Cardiac septum (tissue), 1 donor: Measurements from ENCODE around the gene TMOD1. TPM values are rescaled to one million over a fixed set of nuclear protein-coding genes. Genes with fewer than 3 reads are reported as not detected.
"Not testable (repeated sequence)": the region's sequence is repeated elsewhere in the genome, so short reads cannot be mapped to it uniquely, and the experiment has no call there.

Source experiments
- DNase-seq: peaks from one replicate; pipeline ENCODE4 v3.0.0-alpha.2; 2020; ENCODE audit warnings: low spot score
- intact Hi-C: fragments of 100-400 bp; cut with DNase I; formaldehyde crosslinking; loops from one replicate; pipeline ENCODE4 v1.14.0; 2022
- long read RNA-seq: library from polyadenylated mRNA; unstranded; transcript quantifications from one replicate; pipeline ENCODE4 v2.0.0, GENCODE V29; 2021
- total RNA-seq: library from RNA; stranded (reverse); fragmentation: NEBNext Ultra II Directional; extraction: Animal tissue kit (Norgen Biotek cat#: 25700); gene quantifications from one replicate; pipeline ENCODE4 v1.2.1, GENCODE V29; 2021
- donor health status: DM: no; HTN: no; CAD: no.

The TMOD1 gene
- total RNA-seq: 151 TPM
- long read RNA-seq, transcript TMOD1-201 (10 exons, 3,343 nt): major isoform, 295 of 436 reads
- long read RNA-seq, partial matches to known transcripts: 110 of 436 reads
- long read RNA-seq, other reads (novel, unspliced or antisense): 31 of 436 reads

DNA sequence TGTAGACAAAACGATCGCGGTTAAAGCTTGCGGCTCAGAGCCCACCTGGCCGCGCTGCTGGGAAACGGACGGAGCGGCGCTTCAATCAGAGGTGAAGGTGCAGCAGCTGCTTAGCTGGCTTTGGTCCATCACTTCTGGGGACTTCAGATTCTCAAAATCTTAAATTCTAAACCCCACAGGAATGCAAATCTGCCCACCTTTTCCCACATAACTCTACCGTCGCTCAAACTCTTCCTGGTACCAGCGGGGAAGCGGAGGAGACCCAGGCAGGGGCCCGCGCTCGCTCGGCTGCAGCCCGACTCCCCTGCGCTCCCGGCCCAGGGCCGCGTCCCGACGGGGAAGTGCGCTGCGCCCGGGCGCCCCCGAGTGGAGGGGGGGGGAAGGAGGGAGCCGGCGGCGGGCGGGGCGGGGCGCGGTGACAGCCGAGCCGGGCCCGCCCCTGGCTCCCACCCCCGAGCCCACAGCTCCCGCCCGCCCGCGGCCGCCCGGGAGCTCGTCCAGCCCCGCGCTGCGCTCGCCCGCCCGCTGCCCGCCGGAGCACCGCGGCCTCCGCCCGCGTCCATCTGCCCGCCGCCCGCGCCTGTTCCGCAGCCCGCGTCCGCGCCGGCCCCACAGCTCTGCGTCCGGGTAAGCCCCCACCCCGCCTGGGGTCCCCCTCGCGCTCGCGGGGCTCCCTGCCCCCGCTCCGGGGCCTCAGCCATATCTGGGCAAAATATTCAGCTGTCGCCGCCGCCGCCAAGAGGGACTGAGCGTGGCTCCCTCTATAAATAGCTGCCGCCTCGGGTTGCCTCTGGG lies at the start of gene TMOD1:
TMOD1 (plus strand) TSS at position 490 of the 795 bp plus-strand sequence. CDS start 22,523 bp downstream, outside the sequence.
- intact Hi-C loops: loop anchor here (2.0 to 5.0 kb wide), 2 partner anchors 33 to 89 kb away; partner anchors contain the start of gene TDRD7
- peak; percentile 89 for DNase-seq

DNA sequence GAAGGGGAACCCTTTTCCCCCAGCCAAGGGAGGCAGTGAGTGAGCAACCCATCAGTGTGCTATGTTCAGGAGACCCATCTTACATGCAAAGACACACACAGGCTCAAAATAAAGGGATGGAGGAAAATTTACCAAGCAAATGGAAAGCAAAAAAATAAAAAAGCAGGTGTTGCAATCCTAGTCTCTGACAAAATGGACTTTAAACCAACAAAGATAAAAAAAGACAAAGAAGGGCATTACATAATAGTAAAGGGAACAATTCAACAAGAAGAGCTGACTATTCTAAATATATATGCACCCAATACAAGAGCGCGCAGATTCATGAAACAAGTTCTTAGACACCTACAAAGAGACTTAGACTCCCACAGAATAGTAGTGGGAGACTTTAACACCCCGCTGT lies 47.9 kb upstream of the TMOD1 start:
- intact Hi-C loops, DNase-seq: not testable (repeated sequence)

DNA sequence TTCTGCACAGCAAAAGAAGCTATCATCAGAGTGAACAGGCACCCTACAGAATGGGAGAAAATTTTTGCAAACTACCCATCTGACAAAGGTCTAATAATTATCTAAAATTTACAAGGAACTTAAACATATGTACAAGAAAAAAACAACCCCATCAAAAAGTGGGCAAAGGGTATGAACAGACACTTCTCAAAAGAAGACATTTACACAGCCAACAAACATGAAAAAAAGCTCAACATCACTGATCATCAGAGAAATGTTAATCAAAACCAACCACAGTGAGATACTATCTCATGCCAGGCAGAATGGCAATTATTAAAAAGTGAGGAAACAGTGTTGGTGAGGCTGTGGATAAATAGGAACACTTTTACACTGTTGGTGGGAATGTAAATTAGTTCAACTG lies 44.6 kb upstream of the TMOD1 start:
- DNase-seq, intact Hi-C loops: not testable (repeated sequence)

DNA sequence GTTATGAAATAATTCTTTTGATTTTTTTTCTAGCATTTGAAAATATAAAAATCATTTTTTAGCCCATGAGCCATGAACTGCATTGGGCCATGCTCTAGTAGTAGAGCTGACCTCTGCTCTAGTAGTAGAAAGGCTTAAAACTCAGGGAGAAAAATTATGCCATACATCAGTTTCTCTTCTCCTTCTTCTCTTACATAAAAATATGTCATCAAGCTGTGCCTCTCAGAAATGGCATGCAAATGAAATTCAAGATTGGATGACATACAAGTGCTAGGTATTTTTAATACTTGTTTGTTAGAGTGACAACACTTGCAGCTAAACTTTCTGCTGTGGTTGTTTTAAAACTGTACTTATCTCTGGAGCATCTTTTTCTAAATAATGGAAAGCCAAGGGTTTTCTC lies 42.1 kb upstream of the TMOD1 start:
- no peak for DNase-seq
- intact Hi-C loops: no loop called here

DNA sequence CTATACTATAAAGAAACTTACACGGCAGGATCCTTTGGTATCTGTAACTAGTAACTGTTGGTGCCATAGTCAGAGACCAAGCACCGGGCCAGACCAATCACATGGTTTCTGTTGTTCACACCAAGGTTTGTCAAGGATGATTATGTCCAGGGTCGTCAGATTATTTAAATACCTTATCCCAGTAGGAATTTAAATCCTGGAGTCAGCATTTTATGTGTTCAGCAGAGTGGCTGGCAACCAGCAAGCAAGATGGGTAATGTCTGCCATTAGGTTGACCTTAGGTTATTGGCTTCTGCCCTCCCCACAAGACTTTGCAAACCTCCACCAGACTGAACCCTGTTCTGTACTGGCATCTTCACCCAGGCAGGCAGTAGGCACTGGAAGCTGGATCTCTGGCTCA lies 39.3 kb upstream of the TMOD1 start:
- intact Hi-C loops: no loop called here
- no peak for DNase-seq

DNA sequence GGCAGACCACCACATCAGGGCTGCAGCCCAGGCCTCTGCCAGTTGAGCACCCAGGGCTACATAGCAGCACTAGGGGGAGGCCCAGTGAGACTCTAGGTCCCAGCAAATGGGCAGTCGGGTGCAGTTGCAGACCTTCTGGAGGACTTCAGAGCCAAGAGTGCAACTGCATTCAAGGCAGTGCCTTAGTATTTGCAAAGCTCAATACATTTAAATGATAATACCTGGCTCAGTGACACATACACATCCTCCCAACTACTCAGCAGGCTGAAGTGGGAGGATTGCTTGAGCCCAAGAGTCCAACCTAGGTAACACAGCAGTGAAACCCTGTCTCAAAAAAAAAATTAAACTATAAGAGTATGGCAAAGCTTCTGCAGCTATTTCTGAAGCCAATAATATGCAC lies 38.6 kb upstream of the TMOD1 start:
- intact Hi-C loops: no loop called here
- DNase-seq: no peak

DNA sequence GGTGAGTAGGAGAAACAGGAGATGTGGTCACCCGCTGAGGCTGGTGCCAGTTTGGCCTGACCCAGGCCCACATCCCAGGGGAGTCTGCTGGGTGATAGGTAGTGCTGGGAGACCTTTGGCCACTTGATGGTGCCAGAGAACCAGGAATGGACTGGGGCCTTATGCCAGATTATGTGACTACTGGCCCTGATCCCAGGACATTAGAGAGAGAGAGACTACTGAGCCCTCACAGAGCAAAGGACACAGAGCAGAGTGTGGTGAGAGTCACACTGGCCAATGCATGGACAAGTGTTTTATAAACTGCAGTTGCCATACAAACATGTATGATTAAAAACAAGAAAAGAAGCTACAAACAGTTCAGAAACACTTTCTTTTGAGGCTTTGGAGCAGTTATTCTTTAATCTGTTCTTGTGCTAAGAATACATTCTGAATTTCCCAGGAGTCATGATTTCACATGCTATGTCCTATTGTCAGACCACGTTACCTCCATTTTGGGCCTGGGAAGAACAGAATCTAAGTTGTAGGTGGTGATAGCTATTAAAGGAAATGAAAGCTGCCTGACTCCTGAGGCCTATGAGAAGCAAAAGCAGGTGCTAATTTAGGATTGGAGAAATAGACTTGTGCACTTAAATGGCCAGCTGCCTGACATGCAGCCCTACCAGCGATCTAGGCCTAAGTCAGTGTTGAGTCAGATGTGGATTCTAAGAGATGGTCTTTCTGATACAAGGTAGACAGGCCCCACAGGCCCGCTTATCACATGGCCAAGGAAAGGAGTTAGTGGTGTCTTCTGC lies 32.6 kb upstream of the TMOD1 start:
- intact Hi-C loops: loop anchor here (1.0 to 2.0 kb wide), 3 partner anchors 32 to 146 kb away; partner anchors contain the start of gene TMOD1
- DNase-seq: peak; percentile 80

DNA sequence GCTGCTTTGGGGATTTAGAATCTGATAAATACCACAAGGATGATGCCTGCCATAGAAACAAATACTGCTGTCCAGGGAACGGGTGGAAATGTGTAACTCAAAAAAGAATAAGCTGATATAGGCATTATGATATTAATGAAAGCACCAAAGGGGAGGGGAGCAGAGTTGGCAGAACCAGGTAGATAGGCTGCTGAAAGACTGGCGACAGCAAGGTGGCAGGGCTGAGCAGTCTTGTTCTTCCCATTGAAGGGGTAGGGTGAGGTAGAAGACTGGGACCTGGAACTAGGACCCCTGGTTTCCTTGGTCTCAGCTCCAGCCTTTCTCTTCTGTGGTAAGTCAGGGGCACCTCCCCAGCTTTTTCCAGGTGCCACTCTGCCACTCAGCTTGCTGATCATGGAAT lies 31.4 kb upstream of the TMOD1 start:
- DNase-seq: no peak
- intact Hi-C loops: no loop called here

DNA sequence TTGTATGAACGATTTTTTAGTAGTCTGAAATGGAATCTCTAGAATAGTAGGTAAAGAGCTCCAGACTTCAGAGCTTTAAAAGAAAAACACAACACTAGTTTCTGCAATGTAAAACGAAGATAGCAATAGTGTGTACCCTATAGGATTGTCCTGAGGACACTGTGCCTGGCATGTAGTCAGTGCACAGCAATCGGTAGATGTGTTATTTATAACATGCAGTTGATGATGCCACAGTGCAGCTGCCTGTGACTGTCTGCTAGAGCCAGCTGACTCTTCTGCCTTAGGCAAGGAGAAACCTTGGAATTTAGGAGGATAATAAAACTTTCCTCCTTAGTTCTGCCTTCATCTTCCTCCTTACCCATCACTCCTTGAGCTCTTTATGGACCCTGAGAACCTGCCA lies 27.7 kb upstream of the TMOD1 start:
- intact Hi-C loops: no loop called here
- DNase-seq: no peak

DNA sequence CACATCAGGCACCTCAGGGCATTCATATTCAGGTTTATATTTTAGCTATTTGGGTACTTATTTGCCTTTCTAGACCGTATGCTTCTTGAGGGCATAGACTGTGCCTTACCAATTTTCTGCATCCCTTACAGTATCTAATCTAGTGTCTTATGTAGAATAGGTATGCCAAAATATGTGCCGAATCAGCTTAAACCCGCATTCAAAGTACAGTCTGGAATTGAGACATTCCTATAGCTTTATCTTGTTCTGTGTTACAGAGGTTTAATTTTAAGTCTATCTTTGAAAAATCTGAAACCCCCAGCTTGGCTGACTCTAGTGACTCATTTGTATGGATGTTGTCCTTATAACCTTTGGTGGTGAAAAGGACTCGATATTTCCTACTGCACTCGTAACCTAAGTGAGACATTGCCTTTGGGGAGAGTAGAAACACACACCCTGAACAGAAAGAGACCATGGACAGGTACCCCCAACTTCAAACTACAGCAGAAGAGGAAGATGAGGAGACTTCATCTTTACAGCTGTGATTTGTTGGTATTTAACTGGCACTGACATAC lies 27.0 kb upstream of the TMOD1 start:
- DNase-seq: no peak
- intact Hi-C loops: no loop called here

DNA sequence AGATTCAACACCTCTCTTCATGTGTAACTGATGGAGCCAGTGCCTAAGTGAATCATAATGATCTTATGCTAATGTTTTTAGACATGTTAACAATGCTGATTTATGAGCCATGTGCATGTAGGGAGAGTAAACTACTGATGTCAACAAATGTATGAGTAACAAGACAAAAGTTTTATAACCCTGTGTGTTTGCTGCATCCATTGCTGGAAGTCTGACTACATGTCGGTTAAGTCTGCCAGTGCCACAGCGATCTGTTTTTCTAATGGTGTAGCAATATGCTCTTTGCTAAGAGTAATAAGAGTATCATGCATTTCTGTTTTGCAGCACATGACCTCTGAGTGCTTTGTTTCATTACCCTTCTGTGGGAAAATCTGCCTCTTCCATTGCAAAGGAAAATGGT lies 26.4 kb upstream of the TMOD1 start:
- intact Hi-C loops: no loop called here
- DNase-seq: no peak

DNA sequence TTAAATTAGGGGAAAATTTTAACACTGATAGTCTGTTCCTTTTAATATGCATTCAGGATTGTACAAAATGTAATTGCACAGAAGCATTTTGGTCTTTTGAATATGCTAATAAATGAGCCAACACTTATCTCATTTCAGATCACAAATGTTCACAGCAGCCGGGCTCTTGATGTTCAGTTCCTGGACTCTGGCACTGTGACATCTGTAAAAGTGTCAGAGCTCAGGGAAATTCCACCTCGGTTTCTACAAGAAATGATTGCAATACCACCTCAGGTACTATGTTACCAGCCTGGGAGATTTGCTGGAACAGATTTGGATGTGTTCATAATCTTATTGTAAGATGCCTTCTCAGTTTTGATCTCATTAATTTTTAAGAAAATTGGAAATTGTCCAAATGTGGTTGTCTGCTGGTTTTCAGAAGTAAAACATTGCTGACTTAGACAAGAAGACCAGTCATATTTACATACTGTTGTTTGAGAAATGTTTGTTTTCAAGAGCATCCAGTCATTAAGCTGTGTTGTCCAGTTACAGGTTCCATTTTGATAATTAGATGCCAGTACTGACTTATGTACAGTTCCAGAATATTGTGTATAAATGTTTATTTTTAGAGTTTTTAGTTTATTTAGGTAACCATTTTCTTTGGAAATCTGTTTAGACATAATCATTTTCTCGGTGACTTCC lies 23.0 kb upstream of the TMOD1 start:
- intact Hi-C loops: no loop called here
- DNase-seq: no peak

DNA sequence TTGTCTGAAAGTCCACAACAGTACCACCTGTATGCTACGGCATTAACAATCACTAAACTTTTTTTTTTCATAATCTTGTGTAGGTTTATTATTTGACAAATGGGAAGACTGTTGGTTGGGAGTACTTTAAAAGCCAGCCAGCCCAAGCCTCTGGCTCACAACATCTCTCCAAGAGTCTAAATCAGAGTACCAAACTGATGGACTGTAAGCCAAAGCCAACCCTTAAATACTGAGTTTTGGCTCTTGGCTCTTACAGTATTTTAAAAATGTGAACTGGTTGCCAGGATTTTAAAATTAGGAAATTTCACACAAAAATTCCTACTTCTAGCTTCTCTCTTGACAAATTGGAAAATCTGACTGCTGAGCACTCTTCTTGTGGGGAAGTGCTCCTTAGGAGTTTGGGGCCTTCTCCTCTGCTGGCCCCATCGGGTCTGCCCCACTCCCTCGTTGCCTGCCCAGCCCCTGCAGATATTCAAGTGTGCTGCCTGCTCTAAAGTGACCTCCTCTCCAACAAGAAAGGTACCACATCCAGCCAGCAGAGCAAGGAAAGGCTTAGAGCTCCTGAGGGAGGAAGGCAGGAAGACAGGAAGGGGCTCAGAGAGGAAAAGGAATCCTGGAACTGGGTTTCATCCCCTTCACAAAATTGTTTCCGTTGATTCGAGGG lies 21.8 kb upstream of the TMOD1 start:
- intact Hi-C loops: no loop called here
- no peak for DNase-seq

DNA sequence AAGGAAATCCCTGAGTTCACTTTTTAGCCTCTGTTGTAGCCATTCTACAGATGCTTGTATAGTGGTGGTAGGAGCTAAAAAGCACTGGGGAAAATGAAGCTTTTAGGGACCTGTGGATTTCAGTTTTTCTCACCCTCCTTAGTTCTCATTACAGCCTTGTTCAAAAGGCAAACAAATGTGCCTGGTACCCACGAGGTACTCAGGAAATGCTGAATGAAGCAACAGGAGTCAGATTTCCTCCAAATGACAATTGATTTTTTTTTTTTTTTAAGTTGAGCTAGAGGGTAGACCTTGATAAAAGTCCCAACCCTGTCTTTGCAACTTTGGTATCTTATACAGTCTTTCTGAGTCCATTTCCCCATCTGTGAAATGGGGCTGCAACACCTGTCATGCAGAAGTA lies 21.3 kb upstream of the TMOD1 start:
- intact Hi-C loops: no loop called here
- DNase-seq: no peak

DNA sequence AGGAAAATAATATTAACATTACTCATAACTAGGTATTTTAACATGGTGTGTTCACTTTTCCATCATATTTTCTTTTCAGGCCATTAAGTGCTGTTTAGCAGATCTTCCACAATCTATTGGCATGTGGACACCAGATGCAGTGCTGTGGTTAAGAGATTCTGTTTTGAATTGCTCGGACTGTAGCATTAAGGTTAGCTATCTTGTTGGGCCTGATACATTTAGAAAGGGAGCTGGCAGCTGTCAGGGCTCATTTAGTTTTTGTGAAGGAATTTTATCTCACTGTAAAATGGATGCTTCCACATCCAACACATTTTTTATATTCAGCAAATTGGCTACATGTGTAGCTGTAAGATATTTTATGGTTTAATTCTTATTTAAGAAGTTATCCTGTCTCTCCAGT lies 20.7 kb upstream of the TMOD1 start:
- DNase-seq: no peak
- intact Hi-C loops: no loop called here

DNA sequence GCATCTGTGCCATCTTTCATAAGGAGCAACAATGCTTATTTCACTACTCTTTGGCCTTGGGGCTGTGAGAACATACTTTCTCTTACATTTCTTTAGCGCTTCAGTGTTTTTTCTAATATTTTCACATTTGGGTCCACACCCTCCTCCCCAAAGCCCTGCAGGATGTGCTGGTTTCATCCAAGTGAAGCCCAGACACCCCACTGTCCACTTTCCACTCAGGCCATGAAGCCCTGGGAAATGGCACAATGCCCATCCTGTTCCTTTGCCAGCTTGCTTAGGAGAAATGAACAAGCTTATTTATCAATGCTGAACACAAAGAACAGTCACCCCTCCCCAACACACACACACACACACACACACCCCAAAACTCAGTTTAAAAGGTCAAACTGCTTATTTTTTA lies 17.3 kb upstream of the TMOD1 start:
- intact Hi-C loops: no loop called here
- DNase-seq: no peak

DNA sequence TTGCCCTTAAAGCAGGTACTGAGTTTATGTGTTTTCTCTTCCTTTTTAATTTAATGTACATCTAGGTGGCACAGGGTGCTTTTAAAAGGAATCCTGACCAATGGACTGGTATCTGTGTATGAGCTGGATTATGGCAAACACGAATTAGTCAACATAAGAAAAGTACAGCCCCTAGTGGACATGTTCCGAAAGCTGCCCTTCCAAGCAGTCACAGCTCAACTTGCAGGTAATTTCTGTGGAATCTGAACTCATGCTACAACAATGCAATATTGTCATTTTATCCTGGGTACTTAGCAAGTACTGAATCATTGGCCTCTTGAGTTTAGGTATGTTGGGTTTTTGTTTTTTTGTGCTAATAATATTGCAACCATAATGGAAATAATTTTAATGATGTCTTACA lies 14.4 kb upstream of the TMOD1 start:
- DNase-seq: no peak
- intact Hi-C loops: no loop called here

DNA sequence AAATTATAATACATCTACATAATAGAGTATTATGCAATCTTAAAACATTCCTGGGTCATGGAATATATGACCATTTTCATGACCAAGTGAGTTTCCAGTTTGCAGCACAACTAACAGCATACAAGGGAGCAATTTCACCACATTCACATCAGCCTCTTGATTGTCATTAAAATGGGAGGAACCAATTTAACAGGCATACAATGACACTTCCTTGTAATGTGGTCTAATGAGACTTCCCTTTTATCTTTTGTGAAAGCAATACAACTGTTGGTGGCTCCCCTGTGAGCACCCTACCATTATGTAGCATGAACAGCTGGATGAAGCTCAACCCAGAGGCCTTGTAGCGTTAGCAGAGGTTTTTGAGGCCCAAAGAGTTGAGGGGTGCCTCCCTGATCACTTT lies 13.6 kb upstream of the TMOD1 start:
- no peak for DNase-seq
- intact Hi-C loops: no loop called here
